Parathyroid adenoma (tissue), 2 donors: ENCODE results near the gene C2CD5.

Experiments
- H2AFZ ChIP-seq: fragments of 300-600 bp; sonication (generic); one replicate; pipeline ENCODE4 v1.7.0; 2017; ENCODE audit warnings: antibody characterized with exemption, mild to moderate bottlenecking
- H3K27ac ChIP-seq: fragments of 300-600 bp; sonication (generic); one replicate; pipeline ENCODE4 v1.7.0; 2017
- H3K27me3 ChIP-seq: fragments of 300-600 bp; sonication (generic); one replicate; pipeline ENCODE4 v1.7.0; 2017; ENCODE audit warnings: low read length; ENCODE audit not compliant: control insufficient read depth, insufficient read depth
- H3K36me3 ChIP-seq: fragments of 300-600 bp; sonication (generic); one replicate; pipeline ENCODE4 v1.7.0; 2017; ENCODE audit warnings: low read length; ENCODE audit not compliant: control insufficient read depth, insufficient read depth
- H3K4me1 ChIP-seq: fragments of 300-600 bp; sonication (generic); one replicate; pipeline ENCODE4 v1.7.0; 2017; ENCODE audit warnings: control low read depth
- H3K4me2 ChIP-seq: fragments of 300-600 bp; sonication (generic); one replicate; pipeline ENCODE4 v1.7.0; 2017; ENCODE audit warnings: low read length
- H3K4me3 ChIP-seq: fragments of 300-600 bp; sonication (generic); one replicate; pipeline ENCODE4 v1.7.0; 2017; ENCODE audit warnings: low read depth, low read length
- H3K79me2 ChIP-seq: fragments of 300-600 bp; sonication (generic); one replicate; pipeline ENCODE4 v1.7.0; 2017; ENCODE audit warnings: control low read depth
- H3K9ac ChIP-seq: fragments of 300-600 bp; sonication (generic); one replicate; pipeline ENCODE4 v1.7.0; 2017; ENCODE audit warnings: mild to moderate bottlenecking
- H3K9me3 ChIP-seq: fragments of 300-600 bp; sonication (generic); one replicate; pipeline ENCODE4 v1.7.0; 2017; ENCODE audit warnings: low read length; ENCODE audit not compliant: control insufficient read depth
- TF ChIP-seq, protein P1 (sequence below): fragments of 300-600 bp; sonication (generic); IDR thresholded peaks from one replicate; pipeline ENCODE4 v1.7.0; 2017; ENCODE audit warnings: antibody characterized with exemption, mild to moderate bottlenecking
- donor health status: primary hyperparathyroidism.

C2CD5 gene

DNA sequence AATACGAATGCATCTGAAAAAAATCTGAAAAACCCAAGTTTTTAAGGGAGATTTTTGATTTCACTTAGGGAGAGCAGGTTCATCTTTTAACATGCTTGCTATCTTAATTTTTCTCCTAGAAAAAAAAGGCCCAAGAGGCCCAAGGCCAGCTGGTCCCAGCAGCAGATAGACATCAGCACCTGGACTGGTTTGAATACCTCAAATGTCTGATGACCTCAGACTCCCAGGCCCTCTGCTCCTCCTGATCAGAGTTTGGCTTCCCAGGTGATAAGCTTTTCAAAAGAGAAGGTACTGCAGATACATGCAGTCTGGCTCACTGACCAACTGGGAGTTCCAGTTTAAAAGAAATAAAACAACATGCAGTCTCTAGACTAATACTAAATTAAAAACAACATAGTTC, 82.6 kb downstream of the C2CD5 start:
- H2AFZ ChIP-seq = no peak overlapping the region
- H3K4me1 ChIP-seq = no peaks in the 10 kb centered on the region
- TF ChIP-seq, protein P1, sequence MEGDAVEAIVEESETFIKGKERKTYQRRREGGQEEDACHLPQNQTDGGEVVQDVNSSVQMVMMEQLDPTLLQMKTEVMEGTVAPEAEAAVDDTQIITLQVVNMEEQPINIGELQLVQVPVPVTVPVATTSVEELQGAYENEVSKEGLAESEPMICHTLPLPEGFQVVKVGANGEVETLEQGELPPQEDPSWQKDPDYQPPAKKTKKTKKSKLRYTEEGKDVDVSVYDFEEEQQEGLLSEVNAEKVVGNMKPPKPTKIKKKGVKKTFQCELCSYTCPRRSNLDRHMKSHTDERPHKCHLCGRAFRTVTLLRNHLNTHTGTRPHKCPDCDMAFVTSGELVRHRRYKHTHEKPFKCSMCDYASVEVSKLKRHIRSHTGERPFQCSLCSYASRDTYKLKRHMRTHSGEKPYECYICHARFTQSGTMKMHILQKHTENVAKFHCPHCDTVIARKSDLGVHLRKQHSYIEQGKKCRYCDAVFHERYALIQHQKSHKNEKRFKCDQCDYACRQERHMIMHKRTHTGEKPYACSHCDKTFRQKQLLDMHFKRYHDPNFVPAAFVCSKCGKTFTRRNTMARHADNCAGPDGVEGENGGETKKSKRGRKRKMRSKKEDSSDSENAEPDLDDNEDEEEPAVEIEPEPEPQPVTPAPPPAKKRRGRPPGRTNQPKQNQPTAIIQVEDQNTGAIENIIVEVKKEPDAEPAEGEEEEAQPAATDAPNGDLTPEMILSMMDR = no peak
- H3K9ac ChIP-seq = no peak overlapping the region
- H3K27ac ChIP-seq = no peak overlapping the region
- no peaks in the 10 kb centered on the region for H3K79me2 ChIP-seq
- no peaks in the 10 kb centered on the region for H3K36me3 ChIP-seq
- H3K4me3 ChIP-seq = no peak overlapping the region
- no peak overlapping the region for H3K4me2 ChIP-seq
- no peaks in the 10 kb centered on the region for H3K9me3 ChIP-seq
- H3K27me3 ChIP-seq = no peaks in the 10 kb centered on the region

- Histone ChIP-seq H3K9ac (no peak overlapping the region), H3K36me3 (no peaks in the 10 kb centered on the region), H3K4me1 (no peaks in the 10 kb centered on the region), H3K4me2 (no peak overlapping the region), H3K9me3 (no peaks in the 10 kb centered on the region), H3K79me2 (no peaks in the 10 kb centered on the region), H2AFZ (no peak overlapping the region), H3K4me3 (no peak overlapping the region), H3K27ac (no peak overlapping the region), H3K27me3 (no peaks in the 10 kb centered on the region)
- TF ChIP-seq, protein P1 = peak; percentile 49
Measured at GRCh38 chr12:22459838-22460490, 84.4 kb downstream of the C2CD5 start.

DNA sequence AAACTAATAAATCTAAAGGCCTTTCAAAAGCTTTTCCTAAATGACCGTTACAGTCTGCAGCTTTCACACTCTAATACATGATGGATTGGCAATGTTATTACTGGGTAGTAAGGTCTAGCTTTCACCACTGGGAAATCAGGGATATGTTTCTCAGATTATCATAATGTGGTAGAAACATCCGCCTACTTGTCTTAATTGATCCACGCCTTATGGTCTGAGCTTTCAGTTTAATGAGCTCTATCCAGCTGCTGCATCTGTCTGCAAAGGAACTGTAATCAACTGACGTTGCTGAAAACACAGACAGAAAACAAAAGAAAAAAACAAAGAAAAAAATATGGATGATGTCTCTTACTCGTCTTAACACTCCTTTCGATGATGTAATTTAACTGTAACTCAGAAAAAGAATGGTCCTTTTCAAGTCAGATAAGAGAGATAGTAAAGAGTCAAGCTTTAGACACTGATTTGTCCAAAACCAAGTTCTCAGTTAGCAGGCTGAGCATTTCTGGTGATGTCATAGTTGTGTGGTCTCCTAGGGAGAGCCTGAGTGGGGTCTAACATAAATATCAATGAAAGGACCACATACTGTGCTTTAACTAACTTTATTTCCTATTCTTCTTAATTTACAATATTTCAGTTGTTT, 85.9 kb downstream of the C2CD5 start:
- no peak overlapping the region for H3K27ac ChIP-seq
- no peaks in the 10 kb centered on the region for H3K36me3 ChIP-seq

GRCh38 chr12:22457085-22457484, 87.3 kb downstream of the C2CD5 start:
- Histone ChIP-seq H3K79me2 (no peaks in the 10 kb centered on the region), H3K4me3 (no peak overlapping the region), H2AFZ (no peak overlapping the region), H3K27me3 (no peaks in the 10 kb centered on the region), H3K27ac (no peak overlapping the region), H3K9ac (no peak overlapping the region), H3K4me1 (peaks cover 4% of the 10 kb centered on the region), H3K4me2 (no peak overlapping the region), H3K36me3 (no peaks in the 10 kb centered on the region), H3K9me3 (no peaks in the 10 kb centered on the region)
- TF ChIP-seq, protein P1 = no peak

More for the DNA sequence above, 85.9 kb downstream of the C2CD5 start:
- Histone ChIP-seq H3K27me3 (no peaks in the 10 kb centered on the region), H3K9me3 (no peaks in the 10 kb centered on the region), H2AFZ (no peak overlapping the region), H3K9ac (no peak overlapping the region), H3K4me3 (no peak overlapping the region), H3K4me1 (no peaks in the 10 kb centered on the region), H3K4me2 (no peak overlapping the region), H3K79me2 (no peaks in the 10 kb centered on the region)
- TF ChIP-seq, protein P1 = no peak

- peaks cover 4% of the 10 kb centered on the region for H3K4me1 ChIP-seq
- no peak overlapping the region for H3K4me3 ChIP-seq
- no peak overlapping the region for H3K27ac ChIP-seq
- TF ChIP-seq, protein P1 = no peak
- H3K79me2 ChIP-seq = no peaks in the 10 kb centered on the region
- no peaks in the 10 kb centered on the region for H3K27me3 ChIP-seq
- no peak overlapping the region for H3K4me2 ChIP-seq
- H3K36me3 ChIP-seq = no peaks in the 10 kb centered on the region
- no peak overlapping the region for H2AFZ ChIP-seq
- no peak overlapping the region for H3K9ac ChIP-seq
- no peaks in the 10 kb centered on the region for H3K9me3 ChIP-seq
Measured at GRCh38 chr12:22453511-22453910, 90.8 kb downstream of the C2CD5 start.
